Astrocyte of the spinal cord (primary cell): Measurements from ENCODE around the gene UIMC1.
"Not testable (repeated sequence)": the region's sequence is repeated elsewhere in the genome, so short reads cannot be mapped to it uniquely, and the experiment has no call there.

Source experiments
- DNase-seq: peaks from one replicate; pipeline ENCODE4 v3.0.0; 2011; ENCODE audit warnings: low read depth, low spot score
- H3K4me3 ChIP-seq: 2 replicates; pipeline ENCODE4 v1.5.1; 2011; ENCODE audit warnings: low read depth, mild to moderate bottlenecking, low read length, moderate library complexity
- CTCF ChIP-seq: IDR thresholded peaks from 2 replicates; pipeline ENCODE4 v1.5.1; 2012; ENCODE audit warnings: low read depth, mild to moderate bottlenecking, low read length, inconsistent platforms
- in situ Hi-C: cut with HindIII; loops from 2 replicates; pipeline ENCODE4 v1.10.0; 2017; ENCODE audit warnings: low sequenced_read_pairs

The UIMC1 gene

GRCh38 chr5:176876506-176877431 is 129.8 kb downstream of the UIMC1 start:
- in situ Hi-C loops = no loop called here

GRCh38 chr5:176875783-176876505 is 130.6 kb downstream of the UIMC1 start:
- TF ChIP-seq CTCF = no peak
- no peak for DNase-seq
- no peak overlapping the region for H3K4me3 ChIP-seq
- in situ Hi-C loops = no loop called here

More at GRCh38 chr5:176876506-176877431, 129.8 kb downstream of the UIMC1 start:
- no peak for TF ChIP-seq CTCF
- H3K4me3 ChIP-seq = no peak overlapping the region
- no peak for DNase-seq

GRCh38 chr5:176875014-176875550 is 131.5 kb downstream of the UIMC1 start:
- no peak for DNase-seq
- no peak overlapping the region for H3K4me3 ChIP-seq
- in situ Hi-C loops = no loop called here
- no peak for TF ChIP-seq CTCF

- in situ Hi-C loops = no loop called here
- no peak for TF ChIP-seq CTCF
- no peak overlapping the region for H3K4me3 ChIP-seq
- no peak for DNase-seq
These were observed 132.3 kb downstream of the UIMC1 start for GRCh38 chr5:176874198-176874780.

- in situ Hi-C loops = no loop called here
- DNase-seq = no peak
- no peak overlapping the region for H3K4me3 ChIP-seq
- no peak for TF ChIP-seq CTCF
These were observed 132.9 kb downstream of the UIMC1 start for GRCh38 chr5:176873541-176874172.

GRCh38 chr5:176873011-176873410 is 133.6 kb downstream of the UIMC1 start:
- DNase-seq, H3K4me3 ChIP-seq, in situ Hi-C loops: not testable (repeated sequence)

GRCh38 chr5:176872586-176872985 is 134.0 kb downstream of the UIMC1 start:
- H3K4me3 ChIP-seq, DNase-seq, in situ Hi-C loops: not testable (repeated sequence)

GRCh38 chr5:176870644-176871043 is 135.9 kb downstream of the UIMC1 start:
- DNase-seq, in situ Hi-C loops, H3K4me3 ChIP-seq: not testable (repeated sequence)
